GM10248 (cell line): ENCODE data around the gene BCAR1.
"Not testable (repeated sequence)": the region's sequence is repeated elsewhere in the genome, so short reads cannot be mapped to it uniquely, and the experiment has no call there.

Source experiments
- CTCF ChIA-PET: fragments of 300-600 bp; sonication (Branson Sonifier 250); formaldehyde crosslinking; extraction: SDS; loops from one replicate; lab custom pipeline; 2021; ENCODE audit warnings: antibody characterized with exemption; lab: Yijun Ruan, JAX
- POLR2A ChIA-PET: fragments of 350-650 bp; sonication (Branson Sonifier 250); formaldehyde crosslinking; extraction: SDS; loops from one replicate; lab custom pipeline; 2020; ENCODE audit warnings: antibody characterized with exemption; lab: Yijun Ruan, JAX
- DNase-seq: peaks from one replicate; pipeline ENCODE4 v3.0.0; 2012; ENCODE audit errors: extremely low spot score
- CTCF ChIP-seq: IDR thresholded peaks from 2 replicates; pipeline ENCODE4 v1.5.1; 2012; ENCODE audit warnings: mild to moderate bottlenecking, low read depth; ENCODE audit errors: extremely low read depth, missing control alignments, control extremely low read depth

BCAR1 gene

GRCh38 chr16:75227361-75228142 lies 23.9 kb downstream of the BCAR1 start:
- ChIA-PET CTCF (interaction anchor here (1.7 to 2.3 kb wide), 3 partner anchors 10 to 174 kb away, joined by 6 to 11 read pairs (median 6); no protein-coding TSS in a partner anchor), POLR2A (no interaction called here)
- no peak for DNase-seq
- TF ChIP-seq CTCF, result no peak

GRCh38 chr16:75226550-75227360 lies 24.7 kb downstream of the BCAR1 start:
- POLR2A ChIA-PET, result no interaction called here
- CTCF ChIA-PET, result interaction anchor here (2.3 kb wide), 1 partner anchor 11 kb away, joined by 6 read pairs; no protein-coding TSS in a partner anchor
- no peak for TF ChIP-seq CTCF
- no peak for DNase-seq

- ChIA-PET POLR2A (interaction anchor here (0.6 kb wide), 1 partner anchor 34 kb away, joined by 3 read pairs; no protein-coding TSS in a partner anchor), CTCF (interaction anchor here (1.5 to 2.0 kb wide), 2 partner anchors 8 to 16 kb away, joined by 4 to 6 read pairs; no protein-coding TSS in a partner anchor)
- no peak for TF ChIP-seq CTCF
- no peak for DNase-seq
Measured at GRCh38 chr16:75225678-75226515, 25.5 kb downstream of the BCAR1 start.

- CTCF ChIA-PET, result interaction anchor here (1.5 to 2.0 kb wide), 2 partner anchors 9 to 15 kb away, joined by 4 to 6 read pairs; no protein-coding TSS in a partner anchor
- POLR2A ChIA-PET, result no interaction called here
Measured at GRCh38 chr16:75225092-75225491, 26.3 kb downstream of the BCAR1 start.

GRCh38 chr16:75224306-75225082 lies 26.9 kb downstream of the BCAR1 start:
- CTCF ChIA-PET, result interaction anchor here (1.5 to 2.0 kb wide), 2 partner anchors 9 to 14 kb away, joined by 4 to 6 read pairs; no protein-coding TSS in a partner anchor
- DNase-seq, result peak; percentile 30
- no peak for TF ChIP-seq CTCF
- POLR2A ChIA-PET, result no interaction called here

More at GRCh38 chr16:75225092-75225491, 26.3 kb downstream of the BCAR1 start:
- TF ChIP-seq CTCF, result no peak
- DNase-seq, result no peak

GRCh38 chr16:75223129-75223528 lies 28.3 kb downstream of the BCAR1 start:
- DNase-seq, POLR2A ChIA-PET: not testable (repeated sequence)
- CTCF ChIA-PET, result interaction anchor here (10.0 kb wide), 1 partner anchor 24 kb away, joined by 86 read pairs; no protein-coding TSS in a partner anchor
